ENCODE measurements around the gene DNALI1.

DNA sequence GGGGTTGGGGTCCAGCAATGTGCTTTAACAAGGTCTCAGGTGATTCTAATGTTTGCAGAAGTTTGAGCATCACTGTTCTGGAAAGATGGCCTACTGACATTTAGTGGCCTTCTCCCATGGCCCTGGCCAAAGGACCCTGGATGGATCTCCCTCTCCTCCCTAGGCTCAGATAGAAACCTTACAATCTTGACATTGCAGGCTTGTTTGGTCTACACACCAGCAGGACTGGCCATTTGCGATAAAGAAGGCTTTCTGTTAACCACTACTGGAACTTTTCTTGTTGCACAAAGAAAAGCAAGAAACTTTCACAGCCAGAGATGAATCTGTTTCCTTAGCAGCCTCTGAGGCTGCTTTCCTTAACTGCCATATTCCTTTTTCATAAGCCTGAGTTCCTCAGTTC lies 6.2 kb downstream of the DNALI1 start:
- TF ChIP-seq, protein P1, sequence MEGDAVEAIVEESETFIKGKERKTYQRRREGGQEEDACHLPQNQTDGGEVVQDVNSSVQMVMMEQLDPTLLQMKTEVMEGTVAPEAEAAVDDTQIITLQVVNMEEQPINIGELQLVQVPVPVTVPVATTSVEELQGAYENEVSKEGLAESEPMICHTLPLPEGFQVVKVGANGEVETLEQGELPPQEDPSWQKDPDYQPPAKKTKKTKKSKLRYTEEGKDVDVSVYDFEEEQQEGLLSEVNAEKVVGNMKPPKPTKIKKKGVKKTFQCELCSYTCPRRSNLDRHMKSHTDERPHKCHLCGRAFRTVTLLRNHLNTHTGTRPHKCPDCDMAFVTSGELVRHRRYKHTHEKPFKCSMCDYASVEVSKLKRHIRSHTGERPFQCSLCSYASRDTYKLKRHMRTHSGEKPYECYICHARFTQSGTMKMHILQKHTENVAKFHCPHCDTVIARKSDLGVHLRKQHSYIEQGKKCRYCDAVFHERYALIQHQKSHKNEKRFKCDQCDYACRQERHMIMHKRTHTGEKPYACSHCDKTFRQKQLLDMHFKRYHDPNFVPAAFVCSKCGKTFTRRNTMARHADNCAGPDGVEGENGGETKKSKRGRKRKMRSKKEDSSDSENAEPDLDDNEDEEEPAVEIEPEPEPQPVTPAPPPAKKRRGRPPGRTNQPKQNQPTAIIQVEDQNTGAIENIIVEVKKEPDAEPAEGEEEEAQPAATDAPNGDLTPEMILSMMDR (IDR thresholded peaks at IDR 0.05): no peak
- no peak for TF ChIP-seq POLR2A (IDR thresholded peaks at IDR 0.05)

Measured in uterus (tissue), 2 donors.